Neutrophil (primary cell): Measurements from ENCODE around the gene SREK1IP1.
A peak's percentile ranks its signal among the peaks of the same experiment; 100 is the strongest.

Source experiments
- H3K27ac ChIP-seq: fragments of 200-600 bp; sonication (generic); 2 replicates; pipeline ENCODE4 v1.5.1; 2016; ENCODE audit warnings: mild to moderate bottlenecking, moderate library complexity
- H3K27me3 ChIP-seq: fragments of 200-600 bp; sonication (generic); 2 replicates; pipeline ENCODE4 v1.6.0; 2016; ENCODE audit warnings: mild to moderate bottlenecking
- H3K36me3 ChIP-seq: fragments of 200-600 bp; sonication (generic); 2 replicates; pipeline ENCODE4 v1.5.1; 2017
- H3K4me1 ChIP-seq, 2 experiments: fragments of 200-600 bp in 1 of 2; sonication (generic) in 1 of 2; 1 replicate in 1 of 2; 2 replicates in 1 of 2; pipeline versions ENCODE4 v1.5.1 to v1.6.1; 2013 to 2016; ENCODE audit warnings: low read depth in 1 of 2, low read length in 1 of 2, mild to moderate bottlenecking in 1 of 2, moderate library complexity in 1 of 2; ENCODE audit not compliant: control insufficient read depth in 1 of 2, insufficient read depth in 1 of 2
- H3K4me3 ChIP-seq, 2 experiments: fragments of 200-600 bp in 1 of 2; sonication (generic) in 1 of 2; 1 replicate in 1 of 2; 2 replicates in 1 of 2; pipeline ENCODE4 v1.5.1; 2013 to 2016; ENCODE audit warnings: low read depth in 1 of 2, low read length in 1 of 2, mild to moderate bottlenecking in 1 of 2, moderate library complexity in 1 of 2
- H3K9me3 ChIP-seq: fragments of 200-600 bp; sonication (generic); 2 replicates; pipeline ENCODE4 v1.5.1; 2016
- TF ChIP-seq, protein P1 (sequence below): fragments of 200-600 bp; sonication (generic); IDR thresholded peaks from 2 replicates; pipeline ENCODE4 v1.5.1; 2016; ENCODE audit warnings: antibody characterized with exemption

SREK1IP1 gene

DNA sequence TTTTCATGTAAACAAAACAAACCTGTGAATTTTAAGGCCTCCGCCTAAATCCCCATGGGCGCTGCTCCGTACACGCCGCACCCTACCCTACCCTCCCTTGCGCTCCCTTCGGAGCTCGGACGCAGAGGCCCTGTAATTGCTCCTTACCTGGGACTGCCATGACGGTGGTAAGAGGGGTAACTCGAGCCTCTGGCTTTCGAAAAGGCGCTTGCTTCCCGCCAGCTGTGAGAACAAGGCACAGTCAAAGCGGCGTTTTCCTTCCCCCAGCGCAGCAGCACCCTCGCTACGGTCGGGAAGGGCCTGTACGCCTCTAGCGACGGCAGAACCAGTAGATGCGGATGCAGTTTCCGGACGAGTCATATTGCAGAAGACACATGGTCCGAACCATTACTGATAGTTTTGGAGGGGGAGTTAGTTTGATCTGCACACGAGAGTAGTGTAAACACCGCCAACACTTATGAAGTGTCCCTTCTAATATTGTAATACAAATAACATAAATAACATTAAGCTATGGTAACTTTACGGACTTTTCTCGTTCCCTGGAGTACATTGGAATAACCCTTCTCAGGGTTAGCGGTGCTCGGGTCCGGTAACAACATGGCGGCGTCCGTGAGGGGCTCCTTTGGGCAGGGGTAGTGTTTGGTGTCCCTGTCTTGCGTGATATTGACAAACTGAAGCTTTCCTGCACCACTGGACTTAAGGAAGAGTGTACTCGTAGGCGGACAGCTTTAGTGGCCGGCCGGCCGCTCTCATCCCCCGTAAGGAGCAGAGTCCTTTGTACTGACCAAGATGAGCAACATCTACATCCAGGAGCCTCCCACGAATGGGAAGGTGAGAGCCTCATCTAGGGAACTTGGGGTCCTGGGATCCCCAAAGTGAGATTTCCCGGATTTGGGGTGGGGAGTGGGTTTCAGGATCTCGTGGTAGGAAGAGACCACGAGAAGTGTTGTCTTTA, at the start of gene SREK1IP1, which contains the start of gene CWC27:
TSS of gene SREK1IP1 (minus strand) at position 334 of the 955 bp plus-strand sequence. CDS start at position 160, 174 bp downstream.
TSS of gene CWC27 (plus strand) at position 573 of the 955 bp plus-strand sequence. CDS start at position 790, 217 bp downstream.
- H3K4me1 ChIP-seq, result peaks cover 43 to 49% of the 10 kb centered on the region in 2 experiments
- no peaks in the 10 kb centered on the region for H3K36me3 ChIP-seq
- H3K27me3 ChIP-seq, result no peaks in the 10 kb centered on the region
- peak within 1 kb of the TSS; percentile 86 for H3K27ac ChIP-seq
- H3K9me3 ChIP-seq, result no peaks in the 10 kb centered on the region
- peak within 1 kb of the TSS; percentile 81 to 87 for H3K4me3 ChIP-seq
- TF ChIP-seq, protein P1, sequence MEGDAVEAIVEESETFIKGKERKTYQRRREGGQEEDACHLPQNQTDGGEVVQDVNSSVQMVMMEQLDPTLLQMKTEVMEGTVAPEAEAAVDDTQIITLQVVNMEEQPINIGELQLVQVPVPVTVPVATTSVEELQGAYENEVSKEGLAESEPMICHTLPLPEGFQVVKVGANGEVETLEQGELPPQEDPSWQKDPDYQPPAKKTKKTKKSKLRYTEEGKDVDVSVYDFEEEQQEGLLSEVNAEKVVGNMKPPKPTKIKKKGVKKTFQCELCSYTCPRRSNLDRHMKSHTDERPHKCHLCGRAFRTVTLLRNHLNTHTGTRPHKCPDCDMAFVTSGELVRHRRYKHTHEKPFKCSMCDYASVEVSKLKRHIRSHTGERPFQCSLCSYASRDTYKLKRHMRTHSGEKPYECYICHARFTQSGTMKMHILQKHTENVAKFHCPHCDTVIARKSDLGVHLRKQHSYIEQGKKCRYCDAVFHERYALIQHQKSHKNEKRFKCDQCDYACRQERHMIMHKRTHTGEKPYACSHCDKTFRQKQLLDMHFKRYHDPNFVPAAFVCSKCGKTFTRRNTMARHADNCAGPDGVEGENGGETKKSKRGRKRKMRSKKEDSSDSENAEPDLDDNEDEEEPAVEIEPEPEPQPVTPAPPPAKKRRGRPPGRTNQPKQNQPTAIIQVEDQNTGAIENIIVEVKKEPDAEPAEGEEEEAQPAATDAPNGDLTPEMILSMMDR, result no peak

DNA sequence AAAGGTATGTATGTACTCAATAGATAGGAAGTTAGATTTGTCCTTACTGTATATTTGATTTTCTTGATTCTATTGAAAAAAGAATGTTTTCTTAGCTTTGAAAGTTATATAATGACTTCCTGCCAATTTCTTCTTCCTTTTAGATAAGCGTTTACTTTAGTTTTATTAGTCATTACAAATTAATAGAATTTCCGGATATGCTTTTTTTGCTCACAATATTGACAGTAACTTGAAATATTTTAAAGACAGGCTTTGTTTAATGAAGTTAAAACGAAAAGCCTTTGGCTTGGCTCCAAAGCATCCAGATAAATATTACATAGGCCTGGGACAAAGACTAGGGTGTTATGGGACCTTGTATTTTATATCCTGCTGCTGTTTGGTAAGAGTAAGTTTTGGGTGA, 49.8 kb upstream of the SREK1IP1 start:
- Histone ChIP-seq H3K4me1 (no peaks in the 10 kb centered on the region), H3K27me3 (no peaks in the 10 kb centered on the region), H3K27ac (no peak overlapping the region), H3K9me3 (no peaks in the 10 kb centered on the region), H3K36me3 (no peaks in the 10 kb centered on the region), H3K4me3 (no peak overlapping the region)
- TF ChIP-seq, protein P1, result no peak

DNA sequence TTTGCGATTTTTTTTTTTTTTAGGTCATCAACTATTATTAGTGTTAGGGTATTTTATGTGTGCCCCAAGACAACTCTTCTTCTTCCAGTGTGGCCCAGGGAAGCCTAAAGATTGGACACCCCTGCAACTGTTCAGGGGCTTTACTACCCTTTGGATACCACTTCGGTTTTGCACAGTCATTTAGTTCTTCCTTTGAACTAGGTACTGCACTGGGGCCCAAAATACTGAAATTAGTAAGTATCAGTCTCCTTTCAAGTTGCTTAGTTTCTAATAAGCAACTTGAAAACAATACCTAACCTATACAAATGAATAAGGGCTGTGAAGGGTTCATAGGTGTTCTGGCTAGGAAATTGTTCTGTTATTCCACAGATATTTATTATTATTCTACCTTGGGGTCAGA, 45.6 kb upstream of the SREK1IP1 start:
- no peaks in the 10 kb centered on the region for H3K27me3 ChIP-seq
- no peak overlapping the region for H3K4me3 ChIP-seq
- H3K4me1 ChIP-seq, result no peaks in the 10 kb centered on the region
- no peaks in the 10 kb centered on the region for H3K36me3 ChIP-seq
- no peak overlapping the region for H3K27ac ChIP-seq
- TF ChIP-seq, protein P1, result no peak
- H3K9me3 ChIP-seq, result no peaks in the 10 kb centered on the region

DNA sequence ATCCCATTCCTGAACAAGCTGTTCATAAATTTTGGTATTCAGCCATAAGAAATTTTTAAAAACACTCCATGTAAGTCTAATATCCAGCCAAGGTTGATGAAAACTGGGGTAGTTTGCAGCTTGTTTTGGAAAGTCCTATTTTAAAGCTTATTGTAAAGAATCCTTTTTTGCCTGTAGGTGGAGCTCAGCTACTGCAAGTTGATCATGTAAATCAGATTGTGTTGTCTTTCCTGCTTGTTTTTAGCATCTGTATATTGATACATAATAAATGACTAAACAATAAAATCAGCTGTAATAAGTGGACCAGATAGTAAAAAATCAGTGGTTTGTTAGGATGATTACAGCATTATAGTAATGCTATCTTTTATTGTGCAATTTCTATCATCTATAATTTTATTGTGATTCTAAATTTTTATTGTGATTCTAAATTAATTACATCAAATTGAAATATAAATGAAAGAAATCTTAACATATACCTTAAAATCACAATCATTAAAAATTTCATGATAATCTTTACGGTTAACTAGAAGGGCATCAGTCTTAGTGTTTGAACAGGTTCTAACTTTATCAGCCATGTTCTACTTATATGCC, 42.7 kb upstream of the SREK1IP1 start:
- Histone ChIP-seq H3K27ac (no peak overlapping the region), H3K4me3 (no peak overlapping the region), H3K4me1 (no peaks in the 10 kb centered on the region), H3K27me3 (no peaks in the 10 kb centered on the region), H3K36me3 (peaks cover 24% of the 10 kb centered on the region), H3K9me3 (no peaks in the 10 kb centered on the region)
- TF ChIP-seq, protein P1, result no peak

DNA sequence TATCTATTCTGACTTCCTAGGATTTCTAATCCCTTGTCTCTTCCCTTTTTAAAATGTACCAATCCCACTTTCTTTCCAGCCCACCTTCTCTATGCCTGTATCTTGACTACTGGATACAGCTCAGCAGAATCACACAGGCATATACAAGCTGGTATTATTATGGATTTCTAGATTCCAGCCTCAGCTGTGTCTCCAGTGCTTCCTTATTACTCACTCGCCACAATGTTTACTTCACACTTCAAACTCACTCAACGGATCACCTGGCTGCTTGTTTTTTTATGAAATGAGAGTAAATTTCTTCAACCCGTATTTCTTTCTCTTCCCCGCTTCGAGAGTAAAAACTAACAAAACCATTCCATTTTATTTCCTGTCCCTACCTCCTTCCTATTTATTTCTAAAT, 39.0 kb upstream of the SREK1IP1 start:
- Histone ChIP-seq H3K27me3 (no peaks in the 10 kb centered on the region), H3K27ac (no peak overlapping the region), H3K36me3 (peaks cover 52% of the 10 kb centered on the region), H3K4me3 (no peak overlapping the region), H3K9me3 (no peaks in the 10 kb centered on the region), H3K4me1 (no peaks in the 10 kb centered on the region)
- TF ChIP-seq, protein P1, result no peak
